ENCODE data around the gene SVIL.

The SVIL gene, protein sequence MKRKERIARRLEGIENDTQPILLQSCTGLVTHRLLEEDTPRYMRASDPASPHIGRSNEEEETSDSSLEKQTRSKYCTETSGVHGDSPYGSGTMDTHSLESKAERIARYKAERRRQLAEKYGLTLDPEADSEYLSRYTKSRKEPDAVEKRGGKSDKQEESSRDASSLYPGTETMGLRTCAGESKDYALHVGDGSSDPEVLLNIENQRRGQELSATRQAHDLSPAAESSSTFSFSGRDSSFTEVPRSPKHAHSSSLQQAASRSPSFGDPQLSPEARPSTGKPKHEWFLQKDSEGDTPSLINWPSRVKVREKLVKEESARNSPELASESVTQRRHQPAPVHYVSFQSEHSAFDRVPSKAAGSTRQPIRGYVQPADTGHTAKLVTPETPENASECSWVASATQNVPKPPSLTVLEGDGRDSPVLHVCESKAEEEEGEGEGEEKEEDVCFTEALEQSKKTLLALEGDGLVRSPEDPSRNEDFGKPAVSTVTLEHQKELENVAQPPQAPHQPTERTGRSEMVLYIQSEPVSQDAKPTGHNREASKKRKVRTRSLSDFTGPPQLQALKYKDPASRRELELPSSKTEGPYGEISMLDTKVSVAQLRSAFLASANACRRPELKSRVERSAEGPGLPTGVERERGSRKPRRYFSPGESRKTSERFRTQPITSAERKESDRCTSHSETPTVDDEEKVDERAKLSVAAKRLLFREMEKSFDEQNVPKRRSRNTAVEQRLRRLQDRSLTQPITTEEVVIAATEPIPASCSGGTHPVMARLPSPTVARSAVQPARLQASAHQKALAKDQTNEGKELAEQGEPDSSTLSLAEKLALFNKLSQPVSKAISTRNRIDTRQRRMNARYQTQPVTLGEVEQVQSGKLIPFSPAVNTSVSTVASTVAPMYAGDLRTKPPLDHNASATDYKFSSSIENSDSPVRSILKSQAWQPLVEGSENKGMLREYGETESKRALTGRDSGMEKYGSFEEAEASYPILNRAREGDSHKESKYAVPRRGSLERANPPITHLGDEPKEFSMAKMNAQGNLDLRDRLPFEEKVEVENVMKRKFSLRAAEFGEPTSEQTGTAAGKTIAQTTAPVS (N-terminal part only)

DNA sequence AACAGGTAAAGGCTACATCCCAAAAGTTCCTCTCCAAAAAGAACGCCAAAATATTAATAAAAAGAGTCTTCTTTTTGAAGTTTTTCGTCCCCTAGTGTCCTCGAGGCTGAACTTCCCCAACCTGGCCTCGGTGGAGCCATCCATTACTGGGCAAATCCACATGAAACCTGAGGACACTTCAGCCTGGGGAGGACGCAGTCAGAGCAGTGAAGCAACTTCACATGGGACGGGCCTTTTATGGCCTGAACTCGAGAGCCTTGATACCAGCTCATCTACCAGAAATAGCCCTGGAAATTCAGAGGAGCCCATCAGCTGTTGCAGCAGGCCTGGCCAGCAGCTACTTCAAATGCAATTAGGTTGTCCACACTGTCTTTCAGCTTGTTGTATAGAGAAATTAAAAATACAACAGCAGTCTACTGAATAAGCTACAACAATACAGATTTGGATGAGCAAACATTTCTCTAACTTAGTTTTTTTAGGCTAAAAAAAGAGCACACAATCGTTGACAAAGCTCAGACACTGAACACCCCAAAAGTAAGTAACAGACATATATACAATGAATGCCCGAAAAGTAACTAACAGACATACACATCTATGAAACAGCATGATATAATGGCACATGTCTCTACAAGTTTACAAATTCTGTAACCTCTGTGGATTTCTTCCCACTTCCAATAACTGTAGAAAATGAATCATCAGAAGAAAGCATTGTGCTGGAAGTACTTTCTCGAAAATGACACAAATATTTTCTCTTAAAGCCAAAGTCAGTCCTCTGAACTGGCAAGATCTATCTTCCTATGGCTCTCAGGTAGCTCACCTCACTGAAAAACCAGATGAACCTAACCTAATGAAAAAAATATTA is at the start of gene SVIL:
SVIL (minus strand) TSS at position 208 of the 862 bp plus-strand sequence. CDS start 79,913 bp downstream, outside the sequence.
- DNase-seq (ENCODE audit: low read depth in 2 of 2) = no peak

DNA sequence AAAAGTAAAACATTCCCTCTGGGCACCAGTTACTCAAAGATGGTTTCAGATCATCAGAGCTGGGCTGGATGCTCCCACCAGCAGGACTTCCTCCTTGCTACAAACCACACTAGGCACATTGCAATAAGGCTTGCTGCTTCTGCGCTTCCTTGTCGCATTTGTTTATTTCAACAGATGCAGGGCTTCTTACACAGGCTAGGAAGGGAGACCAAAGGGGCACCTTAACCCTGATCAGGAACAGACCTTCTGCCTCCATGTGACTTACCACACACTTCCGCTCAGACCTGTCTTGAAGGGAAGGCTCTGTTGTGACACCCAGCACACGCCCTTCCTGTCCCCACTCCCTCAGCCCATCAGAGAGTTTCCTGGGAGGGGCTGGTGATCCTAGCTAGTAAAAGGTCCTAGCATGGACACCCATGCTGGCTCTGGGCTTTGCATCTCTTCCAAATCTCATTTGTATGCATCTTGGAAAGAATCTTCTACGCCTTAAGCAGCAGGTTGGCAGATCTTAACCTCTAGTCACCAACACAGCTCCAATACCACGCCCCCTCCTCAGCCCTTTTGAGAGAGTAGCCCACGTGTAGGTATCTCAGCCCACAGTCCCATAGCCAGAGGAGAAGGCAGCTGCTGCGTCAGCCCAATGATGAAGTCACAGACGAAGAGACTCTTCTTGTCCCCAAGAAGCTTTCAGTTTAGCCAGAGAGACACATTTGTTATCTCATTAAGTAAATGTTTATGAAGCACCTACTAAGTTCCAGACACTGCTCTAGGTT is 47.1 kb upstream of the SVIL start:
- DNase-seq (ENCODE audit: low read depth in 2 of 2) = peak; percentile 23 to 32

DNA sequence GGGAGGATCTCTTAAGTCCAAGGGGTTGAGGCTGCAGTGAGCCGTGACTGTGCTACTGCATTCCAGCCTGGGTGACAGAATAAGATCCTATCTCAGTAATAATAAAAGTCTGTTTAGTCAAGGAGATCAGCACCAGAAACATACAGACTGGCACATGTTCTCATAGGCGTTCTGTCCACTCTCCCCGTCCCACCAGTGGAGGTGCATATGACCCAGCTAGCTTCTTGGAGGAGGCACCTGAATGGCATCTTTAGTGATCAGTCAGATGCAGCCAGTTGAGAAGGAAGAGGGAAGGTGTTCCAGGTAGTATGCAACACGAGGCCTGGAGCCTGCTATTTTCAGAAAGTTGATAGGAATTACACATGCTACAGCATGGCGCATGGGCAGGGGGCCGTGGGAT is 45.3 kb upstream of the SVIL start:
- no peak for DNase-seq (ENCODE audit: low read depth in 2 of 2)

DNA sequence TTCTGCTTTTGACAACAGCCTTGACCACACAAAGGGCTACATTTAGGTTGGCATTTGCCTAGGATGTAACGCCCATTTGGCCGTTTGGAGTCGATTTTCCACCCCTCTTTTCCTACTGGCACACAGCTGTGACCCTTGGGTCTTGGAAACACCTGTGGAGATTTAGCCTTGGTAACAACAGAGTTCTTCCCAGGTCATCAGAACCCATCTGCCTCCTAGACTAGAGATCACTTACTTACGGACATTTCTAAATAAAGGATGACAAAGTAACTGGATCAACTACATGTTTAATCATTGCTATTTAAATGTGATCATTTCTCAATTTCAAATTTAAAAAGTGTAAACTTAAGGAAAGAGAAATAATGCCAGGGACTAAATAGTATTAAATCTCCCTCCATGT is 42.0 kb upstream of the SVIL start:
- DNase-seq (ENCODE audit: low read depth in 2 of 2) = no peak

DNA sequence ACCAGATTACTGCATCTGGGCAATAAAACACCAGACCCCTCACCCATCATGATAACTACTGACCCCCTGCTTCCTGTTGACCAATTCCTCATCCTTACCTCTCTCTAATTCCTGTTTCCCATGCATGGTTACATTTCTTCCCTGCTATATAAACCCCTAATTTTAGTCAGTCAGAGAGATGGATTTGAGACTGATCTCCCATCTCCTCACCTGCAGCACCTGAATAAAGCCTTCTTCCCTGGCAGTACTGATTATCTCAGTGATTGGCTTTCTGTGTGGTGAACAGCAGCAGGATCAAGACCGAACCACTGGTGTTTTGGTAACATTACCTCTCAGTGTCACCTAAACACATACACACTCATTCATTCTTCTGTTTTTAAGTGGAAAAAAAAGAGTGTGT is 41.2 kb upstream of the SVIL start:
- DNase-seq (ENCODE audit: low read depth in 2 of 2) = no peak

DNA sequence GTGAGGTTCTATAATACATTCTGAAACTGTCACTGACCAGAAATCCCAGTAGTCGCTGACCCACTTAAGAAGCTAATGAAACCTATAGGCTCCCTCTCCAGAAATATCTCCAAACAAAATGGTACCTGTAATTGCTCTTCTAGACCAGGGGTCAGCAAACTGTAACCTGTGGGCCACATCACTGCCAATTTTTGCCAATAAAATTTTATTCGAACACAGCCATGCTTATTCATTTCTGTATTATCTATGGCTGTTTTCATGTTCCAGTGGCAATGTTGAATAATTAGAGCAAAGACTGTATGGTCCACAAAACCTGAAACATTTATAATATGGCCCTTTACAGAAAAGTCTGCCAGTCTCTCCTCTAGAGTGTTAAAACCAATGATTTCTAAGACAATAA is 37.2 kb upstream of the SVIL start:
- no peak for DNase-seq (ENCODE audit: low read depth in 2 of 2)

DNA sequence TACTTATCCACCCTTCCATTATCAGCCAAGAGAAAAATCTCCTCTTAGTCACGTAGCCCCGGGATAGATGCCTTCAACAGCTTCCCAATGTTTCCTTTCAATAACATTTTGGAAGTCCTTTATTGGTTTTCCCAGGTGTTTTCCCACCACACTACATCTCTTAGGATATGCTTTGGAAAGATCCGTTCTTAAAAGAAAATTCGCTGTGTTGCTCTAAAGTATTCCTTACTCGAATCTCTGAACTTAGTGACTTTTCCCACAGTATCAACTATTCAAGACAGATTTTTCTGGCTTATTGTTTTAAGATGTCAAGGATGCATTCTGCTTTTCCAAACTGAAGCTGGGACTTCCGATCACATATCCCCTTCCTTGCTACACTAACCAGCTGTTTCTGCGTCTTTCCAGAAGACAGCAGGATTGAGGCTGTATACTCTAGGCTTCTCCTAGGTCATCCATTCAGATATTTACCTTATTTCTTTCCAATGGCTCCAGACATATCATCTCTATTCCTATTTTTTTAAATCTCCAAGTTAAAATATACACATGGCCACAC is 36.5 kb upstream of the SVIL start:
- no peak for DNase-seq (ENCODE audit: low read depth in 2 of 2)

DNA sequence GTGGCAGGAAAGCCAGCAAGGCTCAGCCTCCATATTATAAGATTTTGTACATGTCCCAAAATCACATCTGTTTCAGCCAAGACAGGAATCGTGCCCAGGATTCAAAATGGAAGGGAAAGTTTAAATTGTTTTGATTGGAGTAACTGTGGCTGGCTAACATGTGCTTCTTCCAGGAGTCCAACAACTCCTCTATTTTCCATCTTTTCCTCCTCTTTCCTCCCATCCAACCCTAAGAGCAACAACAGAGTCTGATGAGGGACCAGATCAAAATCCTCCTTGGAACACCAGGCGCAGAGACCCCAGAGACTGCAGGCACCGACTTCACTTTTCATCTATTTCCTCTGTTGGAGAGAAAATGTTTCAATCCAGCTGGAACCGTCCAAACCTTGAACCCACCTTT is 36.0 kb upstream of the SVIL start:
- no peak for DNase-seq (ENCODE audit: low read depth in 2 of 2)

DNA sequence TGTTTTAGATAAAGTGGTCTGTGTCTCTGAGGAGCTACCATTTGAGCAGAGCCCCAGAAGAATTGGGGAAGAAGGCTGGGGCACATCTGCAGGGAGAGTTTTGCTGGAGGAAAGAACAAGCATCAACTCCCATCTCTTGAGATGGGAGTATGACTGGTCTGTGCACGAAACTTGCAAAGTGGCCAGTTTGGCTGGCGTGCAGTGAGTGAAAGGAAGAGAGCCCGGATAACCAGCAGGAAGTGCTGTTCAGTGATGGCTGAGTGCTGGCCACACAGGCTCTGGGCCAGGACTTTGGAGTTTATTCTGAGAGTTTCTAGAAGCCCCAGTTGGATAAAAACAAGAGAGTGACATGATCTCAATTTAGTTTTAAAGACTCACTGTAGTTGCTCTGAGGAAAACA is 34.4 kb upstream of the SVIL start:
- no peak for DNase-seq (ENCODE audit: low read depth in 2 of 2)

DNA sequence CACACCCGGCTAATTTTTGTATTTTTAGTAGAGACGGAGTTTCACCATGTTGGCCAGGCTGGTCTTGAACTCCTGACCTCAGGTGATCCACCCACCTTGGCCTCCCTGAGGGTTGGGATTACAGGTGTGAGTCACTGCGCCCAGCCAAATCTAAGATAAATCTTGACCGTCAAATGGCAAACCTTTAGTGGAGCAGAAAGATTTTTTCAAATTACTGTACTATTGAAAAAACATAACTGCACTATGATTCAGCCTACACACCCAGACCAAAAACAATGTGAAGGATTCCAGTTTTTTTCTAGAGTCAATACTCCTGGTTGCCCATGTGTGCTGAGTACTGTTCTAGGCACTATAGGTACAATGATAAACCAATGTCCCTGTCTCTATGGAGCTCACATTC is 33.9 kb upstream of the SVIL start:
- no peak for DNase-seq (ENCODE audit: low read depth in 2 of 2)

DNA sequence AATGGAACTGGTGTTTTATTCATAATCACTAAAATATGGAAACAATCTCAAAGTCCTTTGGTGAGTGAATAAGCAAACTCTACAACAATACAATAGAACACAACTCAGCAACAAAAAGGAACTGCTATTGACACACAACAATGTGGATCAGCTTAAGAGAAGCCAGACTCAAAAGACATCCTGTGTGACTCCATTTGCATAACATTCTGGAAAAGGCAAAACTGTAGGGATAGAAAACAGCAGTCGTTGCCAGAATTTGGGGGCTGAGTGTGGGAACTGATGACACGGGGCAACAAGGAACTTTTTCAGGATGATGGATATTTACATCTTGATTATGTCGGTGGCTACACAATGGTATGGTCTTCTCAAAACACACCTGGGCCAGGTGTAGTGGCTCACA is 32.4 kb upstream of the SVIL start:
- no peak for DNase-seq (ENCODE audit: low read depth in 2 of 2)

DNA sequence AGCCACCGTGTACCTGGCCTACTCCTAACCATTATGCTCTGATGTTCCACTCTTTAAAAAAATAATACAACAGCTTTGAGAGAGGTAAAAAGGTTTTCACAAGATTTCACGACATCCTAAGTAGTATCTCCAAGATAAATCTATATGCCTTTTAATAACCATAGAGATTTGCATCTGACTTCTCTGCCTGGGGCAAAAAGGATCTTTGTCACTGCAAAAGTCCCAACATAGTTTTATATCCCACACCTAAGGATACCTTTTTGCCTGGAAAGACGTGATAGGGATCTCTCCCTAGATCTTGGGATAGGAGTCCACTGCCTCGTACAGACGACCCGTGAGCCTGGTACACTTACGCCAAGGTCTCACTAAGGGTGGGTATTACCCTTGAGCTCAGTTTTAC is 31.4 kb upstream of the SVIL start:
- no peak for DNase-seq (ENCODE audit: low read depth in 2 of 2)

DNA sequence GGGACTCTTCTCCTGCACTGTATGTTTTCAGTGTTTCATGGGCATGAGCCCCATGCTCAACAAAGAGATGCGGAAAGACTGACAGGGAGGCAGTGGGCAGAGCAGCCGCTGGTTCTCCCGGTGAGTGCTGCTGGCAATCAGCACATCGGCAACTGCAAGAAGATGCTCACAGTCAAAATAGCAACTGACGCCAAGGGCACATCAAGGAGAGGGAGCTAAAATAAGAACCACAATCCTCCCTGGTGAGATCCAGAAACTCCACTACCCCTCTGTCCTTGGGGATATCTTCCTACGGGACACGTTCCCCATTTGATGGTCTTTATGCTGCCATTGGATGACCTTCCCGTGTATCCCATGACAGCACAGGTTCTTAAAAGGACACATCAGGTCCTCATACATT is 28.9 kb upstream of the SVIL start:
- DNase-seq (ENCODE audit: low read depth in 2 of 2) = no peak

DNA sequence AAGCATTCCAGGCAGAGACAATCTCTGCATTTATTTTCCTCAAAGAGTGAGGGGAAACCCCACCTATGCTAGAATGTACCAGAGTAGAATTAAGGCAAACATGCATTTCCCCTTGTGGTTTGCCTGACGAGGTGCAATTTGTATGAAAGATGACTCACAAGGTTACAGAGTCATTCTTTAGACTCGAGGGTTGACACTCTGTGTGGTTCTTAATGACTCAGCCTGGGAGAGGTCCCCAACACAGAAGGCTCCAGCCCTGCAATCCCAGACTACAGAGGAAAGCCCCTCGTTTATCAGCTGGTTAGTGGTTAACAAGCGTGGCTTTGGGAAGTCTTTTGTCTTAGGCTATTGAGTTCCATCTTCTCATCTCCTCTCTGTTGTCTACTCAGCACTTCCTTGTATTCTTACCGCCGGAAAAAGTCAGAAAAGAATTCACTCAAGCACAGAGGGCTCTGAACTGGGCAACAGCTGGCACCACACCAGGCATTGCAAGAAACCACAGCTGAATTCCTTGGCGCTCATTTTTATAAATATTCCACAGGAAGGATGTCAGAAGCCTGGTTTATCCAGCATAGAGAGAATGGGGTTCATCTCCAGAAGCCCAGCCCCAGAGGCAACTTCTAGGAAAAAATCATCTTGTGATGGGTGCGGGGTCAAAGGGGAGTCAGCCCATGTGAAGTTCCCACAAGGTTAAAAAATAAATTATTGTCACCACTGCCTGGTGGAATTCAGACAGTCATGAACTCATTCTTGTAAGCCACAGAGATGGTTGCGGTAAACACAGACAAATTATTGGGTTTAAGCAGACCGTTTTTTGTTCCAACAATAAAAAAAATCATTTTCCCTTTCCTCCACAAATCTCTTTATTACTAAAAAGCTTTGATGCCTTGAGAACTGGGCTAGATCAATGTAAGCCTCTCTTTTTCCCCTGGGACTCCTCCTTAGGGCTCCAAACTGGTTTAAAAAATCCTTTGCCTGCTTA is 24.5 kb upstream of the SVIL start:
- DNase-seq (ENCODE audit: low read depth in 2 of 2) = peak; percentile 57 to 70

DNA sequence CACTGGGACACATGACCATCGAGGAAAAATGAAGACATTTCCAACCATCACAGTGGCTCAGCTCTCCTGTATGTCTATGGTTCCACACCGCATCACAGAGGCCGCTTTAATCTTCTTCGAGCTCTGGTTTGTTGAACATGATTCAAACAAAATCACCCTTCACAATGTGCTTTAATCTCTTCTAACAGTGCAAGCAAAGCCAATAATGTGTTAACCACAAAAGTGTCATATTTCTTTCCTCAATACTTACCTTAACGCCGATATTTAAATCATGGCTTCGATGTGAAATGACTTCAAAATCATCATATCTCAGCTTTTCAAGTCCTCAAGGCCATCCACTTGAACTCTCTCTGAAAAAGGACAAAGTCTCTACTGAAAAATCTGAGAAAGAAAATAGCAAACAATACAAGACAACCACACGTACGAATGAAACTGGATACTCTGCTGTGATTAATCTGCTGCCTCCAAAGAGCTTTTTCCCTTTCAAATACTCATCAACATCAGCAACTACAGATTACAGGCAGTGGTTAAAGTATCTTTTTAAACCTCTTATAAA is 23.0 kb upstream of the SVIL start:
- no peak for DNase-seq (ENCODE audit: low read depth in 2 of 2)

DNA sequence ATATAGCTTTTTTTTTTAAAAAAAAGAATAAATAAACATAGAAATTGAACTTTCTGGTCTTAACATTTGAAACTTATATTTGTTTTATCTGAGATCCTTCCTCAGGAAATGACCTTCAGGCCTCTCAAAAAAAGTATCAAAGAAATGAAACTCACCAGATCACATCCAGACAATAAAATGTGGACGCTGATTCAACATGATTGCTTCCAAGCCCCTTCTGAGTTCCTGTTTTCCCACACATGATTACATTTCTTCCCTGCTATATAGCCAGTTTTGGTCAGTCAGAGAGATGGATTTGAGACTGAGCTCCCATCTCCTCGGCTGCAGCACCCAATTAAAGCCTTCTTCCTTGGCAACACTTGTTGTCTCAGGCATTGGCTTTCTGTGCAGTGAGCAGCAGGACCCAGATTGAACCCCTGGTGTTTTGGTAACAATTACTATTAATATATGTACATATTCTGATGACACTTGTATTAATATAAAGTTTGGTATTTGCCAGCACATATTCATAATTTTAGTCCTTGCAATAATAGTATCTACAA is 21.8 kb upstream of the SVIL start:
- DNase-seq (ENCODE audit: low read depth in 2 of 2) = no peak

DNA sequence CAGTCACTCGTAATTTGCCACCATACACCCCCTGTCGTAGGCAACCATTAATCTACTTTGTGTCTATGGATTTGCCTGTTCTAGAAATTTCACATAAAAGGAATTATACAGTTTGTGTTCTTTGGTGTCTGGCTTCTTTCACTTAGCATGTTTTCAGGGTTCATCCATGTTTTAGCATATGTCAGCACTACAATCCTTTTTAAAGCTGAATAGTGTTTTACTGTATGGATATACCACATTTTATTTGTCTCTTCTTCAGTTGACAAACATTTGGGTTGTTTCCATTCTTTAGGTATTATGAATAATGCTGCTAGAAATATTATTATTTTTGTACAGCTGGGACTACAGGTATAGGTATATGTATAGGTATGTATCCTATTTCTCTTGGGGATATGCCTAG is 17.4 kb upstream of the SVIL start:
- no peak for DNase-seq (ENCODE audit: low read depth in 2 of 2)

DNA sequence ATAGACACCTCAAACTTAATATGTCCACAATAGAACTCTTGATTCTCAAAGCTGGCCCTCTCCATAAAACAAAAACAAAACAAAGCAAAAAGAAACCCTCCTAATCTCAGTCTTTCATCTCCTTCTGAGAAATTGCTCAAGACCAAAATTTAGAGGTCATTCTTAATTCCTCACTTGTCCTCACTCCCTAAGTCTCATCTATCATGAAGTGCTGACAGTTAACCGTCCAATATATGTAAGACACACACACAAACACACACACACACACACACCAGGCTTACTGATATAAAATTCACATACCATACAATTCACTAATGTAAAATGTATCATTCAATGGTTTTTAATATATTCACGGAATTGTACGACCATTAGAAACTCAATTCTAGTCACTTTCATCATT is 17.0 kb upstream of the SVIL start:
- no peak for DNase-seq (ENCODE audit: low read depth in 2 of 2)

DNA sequence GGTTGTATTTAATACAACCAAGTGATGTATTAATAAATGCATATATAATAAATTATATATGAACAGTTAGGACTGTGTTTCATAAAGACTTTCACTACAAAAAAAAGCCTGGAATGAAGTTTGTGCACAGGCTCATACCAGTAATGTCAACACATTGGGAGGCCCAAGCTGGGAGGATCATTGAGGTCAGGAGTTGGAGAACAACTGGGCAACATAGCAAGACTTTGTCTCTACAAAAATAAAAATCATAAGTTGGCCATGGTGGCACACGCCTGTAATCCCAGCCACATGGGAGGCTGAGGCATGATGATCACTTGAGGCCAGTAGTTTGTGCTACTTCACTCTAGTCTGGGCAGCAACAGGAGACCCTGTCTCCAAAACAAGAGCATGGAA is 15.8 kb upstream of the SVIL start:
- no peak for DNase-seq (ENCODE audit: low read depth in 2 of 2)
